ENCODE results near the gene VTI1B.

GRCh38 chr14:67674139-67674479 is 323 bp downstream of the VTI1B start:
- TF ChIP-seq CTCF (IDR thresholded peaks at IDR 0.05; ENCODE audit: insufficient read depth, low read depth, low read length) (no peak), EZH2 (IDR thresholded peaks at IDR 0.05; ENCODE audit: insufficient read depth, low read length) (no peak)

Measured in astrocyte (in vitro differentiated cells and primary cell).